ENCODE measurements around the gene ZNF70. TPM values are rescaled to one million over a fixed set of nuclear protein-coding genes. Genes with fewer than 3 reads are reported as not detected.

The ZNF70 gene
- polyA plus RNA-seq, 2 donors, result 0.40 to 0.92 TPM

GRCh38 chr22:23762842-23763578 is 12.1 kb upstream of the ZNF70 start, which contains the start of gene C22orf15:
C22orf15 (plus strand) TSS chr22:23762990; CDS start chr22:23763307, 317 bp downstream.
- H3K9me3 ChIP-seq (ENCODE audit: control insufficient read depth in 2 of 2, insufficient read depth in 1 of 2, low read depth in 1 of 2, low read length in 1 of 2), result no peaks in the 10 kb centered on the region
- no peaks in the 10 kb centered on the region for H3K27me3 ChIP-seq (ENCODE audit: control insufficient read depth in 1 of 2, insufficient read depth in 2 of 2, low read length in 2 of 2)
- H3K4me3 ChIP-seq (ENCODE audit: low read depth in 1 of 2, low read length in 2 of 2), result peak within 1 kb of the TSS in 1 of 2 donors; percentile 3
- peaks cover 0 to 17% of the 10 kb centered on the region in 2 donors for H3K4me1 ChIP-seq (ENCODE audit: control insufficient read depth in 2 of 2, insufficient read depth in 2 of 2, low read length in 1 of 2)
- H3K36me3 ChIP-seq (ENCODE audit: control insufficient read depth in 2 of 2, insufficient read depth in 2 of 2, low read length in 1 of 2), result peaks cover 0 to 11% of the 10 kb centered on the region in 2 donors
- 59 to 62% methylated on average over 23 of the region's 23 CpGs for WGBS, 2 donors
- H3K27ac ChIP-seq (ENCODE audit: low read depth in 2 of 2, low read length in 1 of 2), result no peak within 1 kb of the TSS

- Histone ChIP-seq H3K27ac (ENCODE audit: low read depth in 2 of 2, low read length in 1 of 2) (no peak overlapping the region), H3K9me3 (ENCODE audit: control insufficient read depth in 2 of 2, insufficient read depth in 1 of 2, low read depth in 1 of 2, low read length in 1 of 2) (no peaks in the 10 kb centered on the region), H3K4me1 (ENCODE audit: control insufficient read depth in 2 of 2, insufficient read depth in 2 of 2, low read length in 1 of 2) (peaks cover 0 to 9% of the 10 kb centered on the region in 2 donors), H3K4me3 (ENCODE audit: low read depth in 1 of 2, low read length in 2 of 2) (no peak overlapping the region), H3K36me3 (ENCODE audit: control insufficient read depth in 2 of 2, insufficient read depth in 2 of 2, low read length in 1 of 2) (peaks cover 0 to 9% of the 10 kb centered on the region in 2 donors), H3K27me3 (ENCODE audit: control insufficient read depth in 1 of 2, insufficient read depth in 2 of 2, low read length in 2 of 2) (no peaks in the 10 kb centered on the region)
- 79 to 89% methylated on average over 6 of the region's 6 CpGs for WGBS, 2 donors
These were observed 9.1 kb upstream of the ZNF70 start for GRCh38 chr22:23760056-23760455.

- peaks cover 0 to 8% of the 10 kb centered on the region in 2 donors for H3K4me1 ChIP-seq (ENCODE audit: control insufficient read depth in 2 of 2, insufficient read depth in 2 of 2, low read length in 1 of 2)
- H3K9me3 ChIP-seq (ENCODE audit: control insufficient read depth in 2 of 2, insufficient read depth in 1 of 2, low read depth in 1 of 2, low read length in 1 of 2), result no peaks in the 10 kb centered on the region
- whole genome bisulfite sequencing, 2 donors, result 95% methylated on average over 4 of the region's 4 CpGs
- no peak overlapping the region for H3K27ac ChIP-seq (ENCODE audit: low read depth in 2 of 2, low read length in 1 of 2)
- no peak overlapping the region for H3K4me3 ChIP-seq (ENCODE audit: low read depth in 1 of 2, low read length in 2 of 2)
- peaks cover 0 to 7% of the 10 kb centered on the region in 2 donors for H3K36me3 ChIP-seq (ENCODE audit: control insufficient read depth in 2 of 2, insufficient read depth in 2 of 2, low read length in 1 of 2)
- no peaks in the 10 kb centered on the region for H3K27me3 ChIP-seq (ENCODE audit: control insufficient read depth in 1 of 2, insufficient read depth in 2 of 2, low read length in 2 of 2)
These were observed 8.7 kb upstream of the ZNF70 start for GRCh38 chr22:23759566-23759965.

GRCh38 chr22:23756891-23757290 is 6.0 kb upstream of the ZNF70 start:
- 50 to 66% methylated on average over 4 of the region's 4 CpGs for WGBS, 2 donors
- no peaks in the 10 kb centered on the region for H3K4me1 ChIP-seq (ENCODE audit: control insufficient read depth in 2 of 2, insufficient read depth in 2 of 2, low read length in 1 of 2)
- H3K9me3 ChIP-seq (ENCODE audit: control insufficient read depth in 2 of 2, insufficient read depth in 1 of 2, low read depth in 1 of 2, low read length in 1 of 2), result no peaks in the 10 kb centered on the region
- H3K36me3 ChIP-seq (ENCODE audit: control insufficient read depth in 2 of 2, insufficient read depth in 2 of 2, low read length in 1 of 2), result no peaks in the 10 kb centered on the region
- no peak overlapping the region for H3K27ac ChIP-seq (ENCODE audit: low read depth in 2 of 2, low read length in 1 of 2)
- H3K4me3 ChIP-seq (ENCODE audit: low read depth in 1 of 2, low read length in 2 of 2), result no peak overlapping the region
- no peaks in the 10 kb centered on the region for H3K27me3 ChIP-seq (ENCODE audit: control insufficient read depth in 1 of 2, insufficient read depth in 2 of 2, low read length in 2 of 2)

GRCh38 chr22:23755711-23756110 is 4.8 kb upstream of the ZNF70 start:
- 78 to 87% methylated on average over 8 of the region's 8 CpGs for WGBS, 2 donors
- Histone ChIP-seq H3K27me3 (ENCODE audit: control insufficient read depth in 1 of 2, insufficient read depth in 2 of 2, low read length in 2 of 2) (no peaks in the 10 kb centered on the region), H3K36me3 (ENCODE audit: control insufficient read depth in 2 of 2, insufficient read depth in 2 of 2, low read length in 1 of 2) (no peaks in the 10 kb centered on the region), H3K27ac (ENCODE audit: low read depth in 2 of 2, low read length in 1 of 2) (no peak overlapping the region), H3K4me3 (ENCODE audit: low read depth in 1 of 2, low read length in 2 of 2) (no peak overlapping the region), H3K4me1 (ENCODE audit: control insufficient read depth in 2 of 2, insufficient read depth in 2 of 2, low read length in 1 of 2) (no peaks in the 10 kb centered on the region), H3K9me3 (ENCODE audit: control insufficient read depth in 2 of 2, insufficient read depth in 1 of 2, low read depth in 1 of 2, low read length in 1 of 2) (no peaks in the 10 kb centered on the region)

- H3K27me3 ChIP-seq (ENCODE audit: control insufficient read depth in 1 of 2, insufficient read depth in 2 of 2, low read length in 2 of 2), result no peaks in the 10 kb centered on the region
- no peaks in the 10 kb centered on the region for H3K9me3 ChIP-seq (ENCODE audit: control insufficient read depth in 2 of 2, insufficient read depth in 1 of 2, low read depth in 1 of 2, low read length in 1 of 2)
- no peaks in the 10 kb centered on the region for H3K4me1 ChIP-seq (ENCODE audit: control insufficient read depth in 2 of 2, insufficient read depth in 2 of 2, low read length in 1 of 2)
- H3K27ac ChIP-seq (ENCODE audit: low read depth in 2 of 2, low read length in 1 of 2), result no peak overlapping the region
- 66 to 68% methylated on average over 6 of the region's 6 CpGs for WGBS, 2 donors
- no peaks in the 10 kb centered on the region for H3K36me3 ChIP-seq (ENCODE audit: control insufficient read depth in 2 of 2, insufficient read depth in 2 of 2, low read length in 1 of 2)
- H3K4me3 ChIP-seq (ENCODE audit: low read depth in 1 of 2, low read length in 2 of 2), result no peak overlapping the region
These were observed 4.2 kb upstream of the ZNF70 start for GRCh38 chr22:23754980-23755636.

- H3K27ac ChIP-seq (ENCODE audit: low read depth in 2 of 2, low read length in 1 of 2), result no peak within 1 kb of the TSS
- WGBS, 2 donors, result 77 to 85% methylated on average over 14 of the region's 14 CpGs
- peaks cover 0 to 4% of the 10 kb centered on the region in 2 donors for H3K4me1 ChIP-seq (ENCODE audit: control insufficient read depth in 2 of 2, insufficient read depth in 2 of 2, low read length in 1 of 2)
- H3K36me3 ChIP-seq (ENCODE audit: control insufficient read depth in 2 of 2, insufficient read depth in 2 of 2, low read length in 1 of 2), result no peaks in the 10 kb centered on the region
- no peaks in the 10 kb centered on the region for H3K27me3 ChIP-seq (ENCODE audit: control insufficient read depth in 1 of 2, insufficient read depth in 2 of 2, low read length in 2 of 2)
- no peaks in the 10 kb centered on the region for H3K9me3 ChIP-seq (ENCODE audit: control insufficient read depth in 2 of 2, insufficient read depth in 1 of 2, low read depth in 1 of 2, low read length in 1 of 2)
- H3K4me3 ChIP-seq (ENCODE audit: low read depth in 1 of 2, low read length in 2 of 2), result no peak within 1 kb of the TSS
These were observed 3.5 kb upstream of the ZNF70 start, which contains the start of gene VPREB3 for GRCh38 chr22:23754220-23754919. VPREB3 (minus strand) TSS chr22:23754425; CDS start chr22:23754363, 62 bp downstream.

- Histone ChIP-seq H3K36me3 (ENCODE audit: control insufficient read depth in 2 of 2, insufficient read depth in 2 of 2, low read length in 1 of 2) (no peaks in the 10 kb centered on the region), H3K27ac (ENCODE audit: low read depth in 2 of 2, low read length in 1 of 2) (no peak overlapping the region), H3K4me3 (ENCODE audit: low read depth in 1 of 2, low read length in 2 of 2) (no peak overlapping the region), H3K27me3 (ENCODE audit: control insufficient read depth in 1 of 2, insufficient read depth in 2 of 2, low read length in 2 of 2) (no peaks in the 10 kb centered on the region), H3K9me3 (ENCODE audit: control insufficient read depth in 2 of 2, insufficient read depth in 1 of 2, low read depth in 1 of 2, low read length in 1 of 2) (no peaks in the 10 kb centered on the region), H3K4me1 (ENCODE audit: control insufficient read depth in 2 of 2, insufficient read depth in 2 of 2, low read length in 1 of 2) (peaks cover 0 to 4% of the 10 kb centered on the region in 2 donors)
- WGBS, 2 donors, result 66 to 70% methylated on average over 2 of the region's 2 CpGs
These were observed 2.5 kb upstream of the ZNF70 start for GRCh38 chr22:23753385-23753784.

- H3K4me1 ChIP-seq (ENCODE audit: control insufficient read depth in 2 of 2, insufficient read depth in 2 of 2, low read length in 1 of 2), result peaks cover 0 to 4% of the 10 kb centered on the region in 2 donors
- H3K36me3 ChIP-seq (ENCODE audit: control insufficient read depth in 2 of 2, insufficient read depth in 2 of 2, low read length in 1 of 2), result no peaks in the 10 kb centered on the region
- H3K4me3 ChIP-seq (ENCODE audit: low read depth in 1 of 2, low read length in 2 of 2), result no peak overlapping the region
- 93 to 94% methylated on average over 16 of the region's 16 CpGs for WGBS, 2 donors
- no peaks in the 10 kb centered on the region for H3K9me3 ChIP-seq (ENCODE audit: control insufficient read depth in 2 of 2, insufficient read depth in 1 of 2, low read depth in 1 of 2, low read length in 1 of 2)
- H3K27ac ChIP-seq (ENCODE audit: low read depth in 2 of 2, low read length in 1 of 2), result no peak overlapping the region
- H3K27me3 ChIP-seq (ENCODE audit: control insufficient read depth in 1 of 2, insufficient read depth in 2 of 2, low read length in 2 of 2), result no peaks in the 10 kb centered on the region
These were observed 1.8 kb upstream of the ZNF70 start for GRCh38 chr22:23752750-23753149.
